HFFc6 (cell line): Measurements from ENCODE around the gene LRP11. TPM values are rescaled to one million over a fixed set of nuclear protein-coding genes. Genes with fewer than 3 reads are reported as not detected.
A peak's percentile ranks its signal among the peaks of the same experiment; 100 is the strongest.
"Not testable (repeated sequence)": the region's sequence is repeated elsewhere in the genome, so short reads cannot be mapped to it uniquely, and the experiment has no call there.

Experiments
- DNase-seq: peaks from one replicate; pipeline ENCODE4 v3.0.0-alpha.2; 2018
- H3K27ac Mint-ChIP-seq: 2 replicates; pipeline ENCODE4 v1.8.0; 2020; ENCODE audit warnings: mild to moderate bottlenecking, mixed read lengths
- H3K27me3 Mint-ChIP-seq: 2 replicates; pipeline ENCODE4 v1.8.0; 2021; ENCODE audit warnings: mild to moderate bottlenecking, moderate library complexity, mixed read lengths; ENCODE audit not compliant: insufficient read depth
- H3K36me3 Mint-ChIP-seq: 2 replicates; pipeline ENCODE4 v1.8.0; 2021; ENCODE audit warnings: low read depth, mixed read lengths
- H3K4me1 Mint-ChIP-seq: 2 replicates; pipeline ENCODE4 v1.8.0; 2020; ENCODE audit warnings: low read depth, mixed read lengths
- H3K4me3 Mint-ChIP-seq: 2 replicates; pipeline ENCODE4 v1.8.0; 2020; ENCODE audit warnings: mild to moderate bottlenecking, moderate library complexity, mixed read lengths
- H3K9me3 Mint-ChIP-seq: 2 replicates; pipeline ENCODE4 v1.8.0; 2020; ENCODE audit warnings: mild to moderate bottlenecking, mixed read lengths
- CTCF ChIP-seq: fragments of 200-600 bp; sonication (generic); IDR thresholded peaks from 2 replicates; pipeline ENCODE4 v1.5.0; 2021; ENCODE audit warnings: antibody characterized with exemption, mild to moderate bottlenecking
- total RNA-seq, 6 experiments: library from RNA; stranded (reverse); fragmentation: NEBNext Ultra II Directional; extraction: Animal tissue kit (Norgen Biotek cat#: 25700); gene quantifications; 2 replicates in 1 of 6; 3 replicates in 5 of 6; pipeline ENCODE4 v1.2.3, GENCODE V29; 2021

Gene LRP11
- total RNA-seq, 6 experiments from 2014 or later, result 27.4 to 34.6 (median 30.4) TPM

GRCh38 chr6:149871182-149871581 is 7.0 kb upstream of the LRP11 start:
- H3K27ac Mint-ChIP-seq, result no peak overlapping the region
- TF ChIP-seq CTCF, result no peak
- H3K27me3 Mint-ChIP-seq, result peaks cover 12% of the 10 kb centered on the region
- no peak for DNase-seq
- peaks cover 11% of the 10 kb centered on the region for H3K9me3 Mint-ChIP-seq
- H3K4me1 Mint-ChIP-seq, result peaks cover 15% of the 10 kb centered on the region
- no peaks in the 10 kb centered on the region for H3K36me3 Mint-ChIP-seq
- H3K4me3 Mint-ChIP-seq, result no peak overlapping the region

- H3K27me3 Mint-ChIP-seq, result peaks cover 8% of the 10 kb centered on the region
- H3K9me3 Mint-ChIP-seq, result peaks cover 11% of the 10 kb centered on the region
- peaks cover 19% of the 10 kb centered on the region for H3K4me1 Mint-ChIP-seq
- H3K27ac Mint-ChIP-seq, result no peak overlapping the region
- DNase-seq, result no peak
- no peak overlapping the region for H3K4me3 Mint-ChIP-seq
- no peak for TF ChIP-seq CTCF
- H3K36me3 Mint-ChIP-seq, result no peaks in the 10 kb centered on the region
These were observed 5.2 kb upstream of the LRP11 start for GRCh38 chr6:149869275-149869892.

GRCh38 chr6:149867876-149868640 is 3.9 kb upstream of the LRP11 start:
- Mint-ChIP-seq H3K4me3 (no peak overlapping the region), H3K36me3 (no peaks in the 10 kb centered on the region), H3K27ac (peak overlapping the region; percentile 5; the same call in 1 of the 2 replicates), H3K9me3 (peaks cover 7% of the 10 kb centered on the region; the same call in 1 of the 2 replicates), H3K4me1 (peaks cover 20% of the 10 kb centered on the region), H3K27me3 (peaks cover 6% of the 10 kb centered on the region)
- TF ChIP-seq CTCF, result no peak
- peak; percentile 28 for DNase-seq

GRCh38 chr6:149864578-149865535 is 698 bp upstream of the LRP11 start:
- Mint-ChIP-seq H3K4me3 (peak overlapping the region; percentile 86), H3K27me3 (peaks cover 6% of the 10 kb centered on the region), H3K9me3 (no peaks in the 10 kb centered on the region), H3K27ac (peak overlapping the region; percentile 69), H3K36me3 (no peaks in the 10 kb centered on the region), H3K4me1 (peaks cover 49% of the 10 kb centered on the region)
- DNase-seq, result peak; percentile 76
- TF ChIP-seq CTCF, result peak; percentile 83

- Mint-ChIP-seq H3K4me1 (peaks cover 61% of the 10 kb centered on the region), H3K9me3 (no peaks in the 10 kb centered on the region), H3K27me3 (peaks cover 4% of the 10 kb centered on the region; the same call in 1 of the 2 replicates), H3K27ac (peak overlapping the region; percentile 91), H3K4me3 (peak overlapping the region; percentile 91), H3K36me3 (no peaks in the 10 kb centered on the region)
- DNase-seq, result peak; percentile 88
- peak; percentile 11; the same call in 1 of the 2 replicates for TF ChIP-seq CTCF
These were observed 1.0 kb downstream of the LRP11 start for GRCh38 chr6:149862922-149863697.

- peak overlapping the region; percentile 91 for H3K27ac Mint-ChIP-seq
- not testable (repeated sequence) for H3K27me3 Mint-ChIP-seq, H3K9me3 Mint-ChIP-seq, DNase-seq, H3K36me3 Mint-ChIP-seq
- peaks cover 61% of the 10 kb centered on the region for H3K4me1 Mint-ChIP-seq
- H3K4me3 Mint-ChIP-seq, result peak overlapping the region; percentile 91
These were observed 1.8 kb downstream of the LRP11 start for GRCh38 chr6:149862424-149862738.
